Measurements from ENCODE around the gene SLC49A4.

SLC49A4 gene

DNA sequence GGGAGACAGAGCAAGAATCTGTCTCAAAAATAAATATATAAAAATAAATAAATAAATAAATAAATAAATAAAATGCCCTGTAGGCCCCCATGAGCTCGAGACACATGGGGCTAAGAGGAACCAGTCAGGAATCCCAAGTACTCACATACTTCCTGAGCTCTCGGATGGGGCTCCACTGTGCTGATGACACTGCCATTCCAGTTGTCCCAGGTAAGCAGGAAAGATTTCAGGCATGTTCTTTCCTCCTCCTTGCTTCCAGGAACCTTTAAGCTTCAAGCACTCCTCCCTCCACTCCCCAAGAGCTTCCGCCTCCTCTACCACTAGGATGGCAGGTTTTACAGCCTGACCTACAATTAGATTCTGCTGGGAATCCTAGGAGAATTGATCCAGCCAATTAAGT is 113.4 kb downstream of the SLC49A4 start:
- DNase-seq (ENCODE audit: low spot score), result no peak

DNA sequence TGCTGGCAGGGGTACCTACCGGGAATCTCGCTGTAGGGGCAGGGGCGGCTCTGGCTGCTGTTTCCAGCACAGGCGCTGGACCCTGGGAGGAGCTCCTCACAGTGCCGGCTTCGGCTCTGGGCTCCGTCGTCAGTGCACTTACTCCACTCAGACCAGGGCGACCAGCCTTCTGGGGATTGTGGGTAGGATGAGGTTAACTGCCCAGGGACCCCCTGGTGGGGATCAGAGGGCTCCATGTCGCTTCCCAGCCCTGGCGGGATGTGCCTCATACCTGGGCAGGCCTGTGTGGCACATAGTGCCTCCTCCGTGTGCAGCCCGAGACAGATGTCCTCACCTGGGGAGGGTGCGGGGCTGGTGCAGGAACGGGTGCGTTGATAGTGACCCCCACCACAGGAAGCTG is 117.0 kb downstream of the SLC49A4 start:
- no peak for DNase-seq (ENCODE audit: low spot score)

DNA sequence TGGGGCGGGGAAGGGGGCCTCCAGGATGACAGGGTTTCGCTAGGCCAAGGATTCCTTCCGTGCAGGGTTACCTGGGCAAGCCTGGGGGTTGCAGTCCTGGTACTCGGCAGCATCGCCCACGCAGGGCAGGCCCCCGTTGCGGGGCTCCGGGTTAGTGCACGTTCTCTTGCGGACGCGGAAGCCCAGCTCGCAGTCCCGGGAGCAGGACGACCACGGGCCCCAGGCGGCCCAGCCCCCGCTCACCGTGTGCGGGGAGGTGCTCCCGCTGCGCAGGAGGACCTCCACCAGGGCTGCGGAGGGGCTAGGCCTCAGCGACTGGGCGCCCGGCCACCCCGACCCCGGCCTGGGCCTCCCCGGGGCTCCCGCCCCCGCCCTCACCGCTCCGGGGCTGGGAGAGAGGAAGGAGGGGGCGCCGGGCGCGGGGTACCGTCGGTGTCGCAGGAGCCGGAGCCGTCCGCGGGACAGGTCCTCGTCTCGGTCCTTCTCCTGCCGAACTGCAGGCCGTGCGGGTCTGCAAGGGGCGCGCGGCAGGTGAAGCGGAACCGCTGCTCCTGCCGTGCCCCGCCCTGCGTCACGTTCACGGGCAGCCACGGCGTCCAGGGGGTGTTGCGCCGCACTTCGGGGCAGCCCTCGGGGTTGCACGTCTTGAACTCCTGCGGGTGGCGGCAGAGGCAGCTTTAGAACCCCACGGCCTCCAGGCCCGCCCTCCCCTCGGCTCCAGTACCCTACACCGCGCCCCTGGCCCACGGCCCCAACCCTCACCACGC is 118.1 kb downstream of the SLC49A4 start:
- DNase-seq (ENCODE audit: low spot score), result no peak

DNA sequence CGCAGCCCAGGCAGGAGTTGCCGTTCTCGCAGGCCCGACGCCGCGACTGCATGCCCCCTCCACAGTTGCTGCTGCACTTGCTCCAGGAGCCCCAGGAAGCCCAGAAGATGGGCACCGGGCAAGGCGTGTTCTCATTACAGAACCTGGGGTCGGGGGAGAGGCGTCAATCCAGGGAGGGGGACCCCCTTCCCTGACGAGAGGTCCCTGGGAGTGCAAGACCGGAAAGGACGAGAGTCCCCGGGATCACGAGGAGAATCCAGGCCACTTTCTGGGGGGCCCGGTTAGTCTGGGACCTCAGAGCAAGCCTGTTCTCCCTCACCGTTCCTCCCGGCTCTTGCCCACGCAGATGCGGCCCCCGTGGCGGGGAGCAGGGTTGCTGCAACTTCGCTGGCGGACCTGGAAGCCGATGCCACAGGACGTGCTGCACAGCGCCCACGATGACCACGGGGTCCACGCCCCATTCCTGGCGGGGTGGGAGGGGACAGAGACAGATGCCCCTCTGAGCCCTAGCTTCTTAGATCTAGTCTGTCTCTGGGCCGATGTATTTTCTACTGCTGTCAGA is 118.8 kb downstream of the SLC49A4 start:
- DNase-seq (ENCODE audit: low spot score), result no peak

DNA sequence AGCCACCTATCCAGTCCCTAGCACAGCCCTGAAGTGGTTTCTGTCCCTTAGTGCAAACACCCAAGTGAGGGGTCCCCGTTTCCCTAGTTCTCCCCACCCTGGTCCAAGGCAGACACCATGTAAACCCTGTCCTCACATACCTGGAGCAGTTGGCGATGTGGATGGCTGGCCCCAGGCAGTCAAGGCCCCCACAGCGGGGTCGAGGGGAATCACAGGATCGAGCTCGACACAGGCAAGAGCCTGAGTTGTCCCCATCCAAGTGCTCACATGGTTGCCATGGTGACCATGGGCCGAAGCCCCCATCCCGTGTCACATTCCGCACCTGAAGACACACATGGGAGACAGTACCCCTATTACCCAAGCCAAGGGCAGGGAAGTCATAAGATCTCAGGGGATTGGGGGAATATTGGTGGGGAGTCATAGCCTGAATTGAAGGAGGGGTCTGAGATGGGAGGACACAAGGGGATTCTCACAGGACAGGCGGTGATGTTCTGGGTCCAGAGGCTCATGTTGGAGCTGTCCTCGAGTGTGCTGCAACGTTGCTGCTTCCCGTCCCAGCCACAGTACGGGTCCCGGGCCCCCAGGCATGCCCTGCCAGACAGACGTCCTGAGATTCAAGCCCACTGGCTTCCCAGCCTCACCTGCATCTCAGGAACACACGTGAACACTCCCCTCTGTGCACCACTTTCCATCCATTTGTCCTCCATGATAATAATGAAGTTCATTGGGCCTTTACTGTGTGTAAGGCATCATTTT is 120.6 kb downstream of the SLC49A4 start:
- no peak for DNase-seq (ENCODE audit: low spot score)

DNA sequence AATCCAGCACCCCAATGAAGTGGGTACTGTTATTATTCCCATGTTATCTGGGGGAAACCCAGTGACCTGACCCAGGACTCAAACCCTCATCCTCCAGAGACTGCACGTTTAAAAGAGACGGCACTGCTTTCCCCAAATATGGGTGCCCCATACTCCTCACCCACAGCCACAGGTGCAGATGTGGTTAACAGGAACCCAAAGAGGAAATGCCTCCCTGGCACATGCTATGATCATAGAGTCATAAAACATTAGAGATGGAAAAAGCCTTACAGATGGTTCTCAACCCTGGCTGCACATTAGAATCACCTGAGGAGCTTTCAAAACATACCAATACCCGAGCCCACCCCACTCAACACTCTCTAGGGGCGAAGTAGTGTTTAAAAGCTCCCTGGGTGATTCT is 121.2 kb downstream of the SLC49A4 start:
- no peak for DNase-seq (ENCODE audit: low spot score)

DNA sequence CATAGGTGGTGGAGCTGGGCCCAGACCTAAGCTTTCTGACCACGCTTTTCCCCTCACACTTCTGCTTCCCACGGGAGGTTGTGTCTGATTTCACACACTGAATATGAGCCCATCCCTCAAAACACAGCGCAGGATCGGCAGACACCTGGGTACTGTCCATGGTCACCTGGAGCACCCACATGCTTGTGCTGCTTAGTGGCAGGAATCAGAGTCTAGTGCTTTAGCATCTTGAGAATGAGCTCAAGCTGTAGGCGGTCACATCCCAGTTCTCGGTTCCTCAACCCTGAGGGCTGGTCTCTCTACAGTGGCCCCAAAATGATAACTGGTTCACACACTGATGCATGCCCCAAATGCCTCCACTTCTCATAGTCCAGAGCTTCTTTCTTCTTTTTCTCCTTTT is 121.7 kb downstream of the SLC49A4 start:
- DNase-seq (ENCODE audit: low spot score), result no peak

DNA sequence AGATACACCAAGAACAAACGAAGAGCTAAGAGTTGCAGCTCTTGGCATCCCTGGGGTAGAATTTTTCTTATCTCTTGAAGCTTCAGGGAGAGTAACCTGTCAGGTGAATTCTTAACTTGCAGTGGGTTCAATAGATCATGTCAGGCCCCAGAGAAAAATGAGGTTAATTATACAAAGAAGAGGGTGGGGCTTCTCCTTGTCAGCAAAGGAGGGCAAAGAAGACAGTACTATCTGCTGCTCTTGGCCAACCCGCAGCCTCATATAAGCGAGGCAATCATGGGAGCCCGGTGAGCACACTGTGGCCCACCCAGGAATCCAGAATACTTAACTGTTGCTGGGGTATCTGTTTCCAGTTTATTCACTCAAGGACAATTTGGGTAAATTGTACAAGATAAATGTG is 122.5 kb downstream of the SLC49A4 start:
- DNase-seq (ENCODE audit: low spot score), result no peak

DNA sequence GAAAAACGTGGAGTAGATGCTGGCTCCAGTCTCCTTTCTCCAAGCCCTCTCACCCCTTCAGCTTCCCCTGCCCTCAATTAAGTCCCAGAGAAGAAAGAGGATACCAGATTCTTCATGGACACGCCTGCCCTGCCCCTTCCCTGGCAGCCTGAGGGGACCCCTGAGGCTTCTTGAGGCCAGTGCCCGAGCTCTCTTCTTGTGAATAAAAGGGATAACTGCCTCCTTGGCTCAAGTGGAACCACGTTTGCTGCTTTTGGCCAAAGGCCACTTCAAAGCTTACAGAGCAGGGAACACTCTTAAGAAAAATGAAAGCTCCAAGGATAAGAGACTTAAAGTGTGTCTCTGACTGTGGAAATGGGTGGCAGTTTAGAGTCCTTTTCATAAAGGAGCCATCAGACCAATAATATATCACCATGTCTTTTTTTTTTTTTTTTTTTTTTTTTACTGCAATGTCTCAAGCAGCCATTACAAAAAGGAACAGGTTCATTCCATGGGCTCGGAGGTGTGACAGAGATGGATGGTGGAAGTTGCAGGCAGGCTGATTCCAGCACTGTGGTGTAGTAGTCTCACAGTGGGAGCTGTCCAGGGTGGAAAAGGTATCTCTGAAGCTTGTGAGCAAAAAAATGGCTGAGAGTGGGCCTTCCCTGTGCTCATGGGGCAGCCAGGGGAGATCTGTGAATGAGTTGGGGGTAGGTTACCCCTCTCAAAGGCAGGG is 123.9 kb downstream of the SLC49A4 start:
- DNase-seq (ENCODE audit: low spot score), result no peak

DNA sequence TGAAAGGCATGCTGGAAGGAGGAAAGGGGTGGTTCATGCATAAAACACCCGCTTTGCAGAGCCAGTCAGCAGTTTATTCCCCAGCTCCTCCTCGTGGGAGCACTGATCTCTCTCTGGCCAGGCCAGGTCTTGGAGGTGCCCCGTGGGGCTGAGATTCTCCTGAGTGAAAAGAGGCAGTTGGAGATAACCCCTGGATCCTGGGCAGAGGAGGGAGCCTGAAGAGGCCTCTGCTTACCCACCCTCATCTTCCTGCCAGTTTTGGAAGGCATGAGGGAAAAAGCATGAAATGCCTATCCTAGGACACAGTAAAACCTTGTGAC is 124.4 kb downstream of the SLC49A4 start:
- no peak for DNase-seq (ENCODE audit: low spot score)

DNA sequence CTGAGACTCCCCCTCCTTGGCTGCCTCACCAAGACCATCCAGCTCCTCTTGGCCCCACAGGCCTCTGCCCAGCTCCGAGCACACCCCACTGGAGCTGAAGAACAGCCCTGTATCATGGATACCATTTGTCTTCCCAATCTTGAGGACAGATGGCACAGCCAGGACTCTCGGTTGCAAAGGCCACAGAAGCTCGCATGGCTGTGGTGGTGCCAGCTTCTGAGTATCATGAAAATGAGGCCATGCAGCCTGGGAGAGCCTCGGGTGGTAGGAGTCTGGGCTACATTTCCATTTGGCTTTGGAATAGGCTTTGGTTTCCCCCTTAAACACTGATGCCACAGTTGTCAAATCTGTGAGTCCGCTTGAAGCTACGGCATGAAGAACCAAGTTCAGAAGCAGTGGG is 126.1 kb downstream of the SLC49A4 start:
- no peak for DNase-seq (ENCODE audit: low spot score)

DNA sequence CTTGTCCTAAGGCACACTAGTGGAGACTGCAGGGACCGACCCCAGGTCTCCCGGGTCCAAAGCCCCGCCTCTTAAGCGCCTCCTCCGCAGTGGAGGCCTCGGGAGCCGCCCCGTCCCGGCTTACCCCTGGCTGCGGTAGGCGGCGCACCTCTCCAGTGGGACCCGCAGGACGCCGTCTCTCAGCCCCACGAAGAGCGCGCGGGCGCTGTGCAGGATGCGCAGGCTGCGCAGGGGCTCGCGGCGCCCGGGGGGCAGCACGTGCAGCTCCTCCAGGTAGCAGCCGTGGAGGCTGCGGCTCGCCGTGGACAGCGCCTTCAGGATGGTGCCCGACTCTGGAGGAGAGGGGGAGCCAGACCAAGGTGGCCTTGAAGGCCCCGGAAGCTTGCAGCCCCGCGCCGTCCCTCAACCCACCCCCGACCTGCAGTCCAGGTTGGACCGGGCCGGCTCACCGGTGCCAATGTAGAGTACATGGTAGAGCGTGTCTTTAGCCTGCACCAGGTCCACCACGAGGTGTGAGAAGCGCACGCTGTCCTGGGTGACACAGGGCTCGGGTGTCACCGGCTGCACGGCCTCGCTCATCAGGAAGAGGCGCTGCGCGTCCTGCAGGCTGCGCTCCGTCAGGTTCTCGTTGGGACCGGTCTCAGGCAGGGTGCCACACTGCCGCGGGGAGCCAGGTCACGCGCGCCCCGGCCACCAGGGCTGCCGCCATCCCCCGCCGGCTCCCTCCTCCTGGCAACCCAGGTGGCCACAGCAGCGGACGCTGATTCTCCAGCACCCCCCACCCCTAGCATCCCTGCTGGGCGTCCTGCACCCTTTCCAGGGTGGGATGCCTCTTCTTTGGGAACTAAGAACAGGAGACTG is 127.2 kb downstream of the SLC49A4 start:
- no peak for DNase-seq (ENCODE audit: low spot score)

DNA sequence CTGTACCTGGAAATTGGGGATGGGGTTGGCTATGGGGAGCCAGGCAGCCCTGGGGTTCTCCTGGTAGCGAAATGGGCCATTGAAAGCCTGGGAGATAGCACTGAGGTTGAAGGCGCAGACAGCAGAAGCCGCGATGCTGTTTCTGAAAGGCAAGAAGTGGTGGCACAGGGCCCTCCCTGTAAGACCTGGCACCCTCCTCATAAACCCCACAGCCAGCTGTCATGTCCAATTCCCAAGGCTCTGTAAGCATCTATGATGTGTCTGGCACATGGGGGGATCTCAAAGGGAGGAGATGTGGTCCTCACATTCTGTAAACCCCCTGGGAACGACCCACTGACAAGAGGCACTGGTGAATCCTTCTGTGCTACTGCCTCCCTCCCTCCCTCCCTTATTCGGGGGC is 128.7 kb downstream of the SLC49A4 start:
- no peak for DNase-seq (ENCODE audit: low spot score)

DNA sequence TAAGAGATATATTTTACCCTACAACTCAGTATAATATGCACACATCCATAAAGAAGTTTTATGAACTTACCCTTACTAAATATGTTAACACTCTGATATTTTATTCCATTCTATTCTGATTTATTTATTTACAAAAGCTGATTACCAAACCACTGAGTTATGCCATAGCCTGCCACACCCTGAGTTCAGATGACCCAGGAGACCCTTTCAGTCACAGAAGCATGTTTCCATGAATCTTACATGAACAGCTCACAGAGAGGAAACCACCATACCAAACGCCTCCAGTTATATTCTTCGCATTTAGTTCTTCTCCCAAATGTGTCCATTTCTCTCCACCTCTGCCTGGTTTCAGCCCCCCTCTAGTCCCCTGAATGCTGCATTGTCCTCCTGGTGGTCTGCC is 129.2 kb downstream of the SLC49A4 start:
- no peak for DNase-seq (ENCODE audit: low spot score)

DNA sequence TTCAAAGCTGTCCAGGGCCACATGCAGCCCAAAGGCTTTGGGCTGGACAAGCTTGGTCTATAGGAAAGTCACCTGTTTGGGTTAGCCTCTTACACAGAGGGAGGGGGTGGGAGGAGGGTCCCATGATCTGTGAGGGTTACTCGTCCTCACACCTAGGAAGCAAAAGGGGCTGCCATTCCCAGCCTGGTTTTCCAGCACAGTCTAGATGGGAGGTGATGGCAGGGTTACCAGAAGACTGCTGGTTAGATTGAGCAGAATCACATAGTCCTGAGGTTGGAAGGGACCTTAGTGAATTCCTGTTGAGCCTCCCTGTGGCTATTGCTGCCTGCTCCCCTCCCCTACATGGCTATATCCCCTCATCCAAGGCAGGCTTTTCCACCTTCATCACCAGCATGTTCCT is 130.9 kb downstream of the SLC49A4 start:
- DNase-seq (ENCODE audit: low spot score), result no peak

DNA sequence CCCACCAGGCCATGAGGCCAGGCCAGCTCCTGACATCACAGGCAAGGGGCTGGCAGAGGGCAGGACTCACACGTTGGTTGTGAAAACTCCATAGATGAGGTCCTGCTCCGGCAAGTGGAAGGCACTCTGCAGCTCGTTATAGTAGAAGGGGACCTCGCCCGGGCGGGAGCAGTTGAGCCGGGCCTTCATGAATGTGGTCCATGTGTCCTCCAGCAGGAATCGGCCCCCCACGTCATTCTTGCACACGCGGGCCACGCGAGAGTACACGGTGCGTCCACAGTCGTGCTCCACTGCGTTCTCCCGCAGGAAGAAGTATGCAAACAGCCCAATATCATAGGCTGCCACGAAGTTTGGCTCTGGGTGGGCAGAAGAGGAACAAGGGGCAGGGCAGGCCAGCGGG is 131.5 kb downstream of the SLC49A4 start:
- no peak for DNase-seq (ENCODE audit: low spot score)

DNA sequence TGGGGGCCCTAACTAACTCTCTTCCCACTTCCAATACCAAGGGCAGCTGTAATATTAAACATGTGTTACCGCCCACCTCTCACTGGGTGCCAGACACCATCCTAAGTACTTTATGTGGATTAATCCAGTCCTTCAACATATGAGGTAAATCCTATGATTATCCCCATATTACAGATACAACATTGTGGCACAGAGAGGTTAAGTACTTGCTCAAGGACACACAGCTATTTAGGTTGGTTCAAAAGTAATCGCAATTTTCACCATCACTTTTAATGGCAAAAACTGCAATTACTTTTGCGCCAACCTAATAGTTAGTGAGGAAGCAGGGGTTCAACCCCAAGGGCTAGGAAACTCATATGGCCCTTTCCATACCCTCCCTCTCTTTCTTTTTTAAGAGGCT is 131.9 kb downstream of the SLC49A4 start:
- DNase-seq (ENCODE audit: low spot score), result no peak

DNA sequence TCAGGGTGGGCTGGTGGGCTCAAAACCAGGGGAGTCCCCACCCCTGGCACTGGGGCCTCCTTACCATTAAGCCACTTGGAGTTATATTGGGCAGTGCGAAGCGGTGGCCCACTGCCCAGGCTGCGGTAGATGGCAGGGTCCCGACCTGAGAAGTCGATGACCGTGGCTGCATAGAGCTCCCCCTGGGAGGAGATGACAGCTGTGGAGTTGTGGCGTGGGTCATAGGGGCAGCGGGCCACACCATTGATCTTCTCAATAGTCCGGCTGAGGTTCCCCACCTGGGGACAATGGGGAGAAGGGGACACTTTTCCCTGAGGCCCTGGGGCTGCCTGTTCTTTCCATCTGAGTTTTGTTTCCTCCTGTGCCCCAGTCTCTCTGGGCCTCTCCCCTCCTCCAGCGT is 132.9 kb downstream of the SLC49A4 start:
- DNase-seq (ENCODE audit: low spot score), result no peak

DNA sequence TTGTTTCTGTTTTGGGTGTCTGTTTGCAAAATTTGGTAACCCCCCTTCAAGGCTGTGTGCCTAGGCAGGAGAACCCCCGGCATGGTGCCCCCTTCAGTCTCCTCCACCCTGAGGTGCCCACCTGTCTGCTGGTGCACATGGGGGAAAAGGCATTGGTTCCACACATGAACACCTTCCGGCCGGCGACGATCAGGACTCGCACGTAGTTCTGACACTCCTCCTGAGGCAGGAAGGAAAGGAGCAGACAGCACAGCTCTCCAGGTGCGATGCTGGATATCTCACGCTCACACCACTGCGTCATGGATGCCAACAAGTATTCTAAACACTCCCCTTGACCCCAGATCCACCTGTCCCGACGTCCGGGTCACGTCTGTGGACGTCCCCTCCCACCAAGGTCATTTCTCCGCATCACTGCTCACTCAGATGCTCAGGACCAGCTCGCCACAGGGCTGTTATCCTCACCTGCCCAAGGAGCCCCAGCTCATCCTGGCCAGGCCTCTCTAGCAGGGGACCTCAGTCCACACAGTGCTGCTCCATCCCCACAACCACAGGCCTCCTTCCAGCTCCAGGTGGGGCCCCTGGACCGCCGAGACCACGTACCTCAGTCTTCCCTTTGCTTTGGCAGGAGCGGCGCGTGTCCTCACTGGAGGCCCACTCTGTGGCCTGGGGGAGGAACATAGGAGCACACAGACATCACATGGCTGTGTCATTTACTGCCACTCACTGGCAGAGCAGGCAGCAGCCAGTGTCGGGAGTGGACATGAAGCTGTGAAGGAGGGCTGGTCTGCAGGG is 133.7 kb downstream of the SLC49A4 start:
- DNase-seq (ENCODE audit: low spot score), result no peak

DNA sequence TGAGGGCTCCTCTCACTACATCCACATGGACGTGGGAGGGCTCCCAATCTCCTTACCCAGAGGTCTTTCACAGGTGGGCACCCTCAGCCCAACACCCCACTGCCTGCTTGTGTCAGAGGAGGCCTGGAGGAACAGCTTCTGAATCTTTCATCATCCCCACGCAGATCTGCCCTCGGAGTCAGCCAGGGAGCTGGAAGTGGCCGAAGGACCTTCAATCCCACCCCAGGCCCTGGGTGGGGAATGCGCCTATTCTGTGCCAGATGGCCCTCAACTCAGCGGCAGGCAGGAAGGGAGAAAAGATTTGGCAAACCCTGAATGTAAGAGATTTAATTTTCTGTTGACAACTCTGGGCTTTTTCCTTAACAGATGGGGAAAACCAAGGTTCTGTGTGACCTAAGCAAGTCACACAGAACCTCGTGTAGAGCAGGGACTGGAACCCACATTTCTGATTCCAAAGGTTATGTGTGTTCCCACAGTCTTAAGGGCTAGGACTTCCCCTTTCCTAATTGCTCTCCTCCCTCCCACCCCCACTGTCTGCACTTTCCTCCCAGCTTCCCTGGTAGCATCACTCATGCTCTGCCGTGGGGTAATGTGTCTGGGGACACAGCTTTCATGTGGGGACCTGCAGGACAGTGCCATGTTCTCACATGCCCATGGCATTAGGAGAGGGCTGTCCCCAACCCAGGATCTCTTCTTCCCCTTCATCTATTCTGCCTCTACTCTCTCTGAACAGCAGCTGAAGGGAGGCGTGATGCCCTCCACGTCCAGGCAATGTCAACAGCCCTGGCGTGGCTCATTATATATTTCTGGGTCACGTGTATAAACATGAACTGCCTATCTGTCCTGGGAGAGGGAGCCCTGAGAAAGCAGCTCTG is 134.6 kb downstream of the SLC49A4 start:
- DNase-seq (ENCODE audit: low spot score), result no peak

Measured in CD4-positive, alpha-beta T cell treated with Interleukin-15 for 4 hours (primary cell).